Measurements from ENCODE around the gene RFX1.

Gene RFX1

GRCh38 chr19:13995878-13996765 is 10.0 kb downstream of the RFX1 start:
- DNase-seq = no peak

DNA sequence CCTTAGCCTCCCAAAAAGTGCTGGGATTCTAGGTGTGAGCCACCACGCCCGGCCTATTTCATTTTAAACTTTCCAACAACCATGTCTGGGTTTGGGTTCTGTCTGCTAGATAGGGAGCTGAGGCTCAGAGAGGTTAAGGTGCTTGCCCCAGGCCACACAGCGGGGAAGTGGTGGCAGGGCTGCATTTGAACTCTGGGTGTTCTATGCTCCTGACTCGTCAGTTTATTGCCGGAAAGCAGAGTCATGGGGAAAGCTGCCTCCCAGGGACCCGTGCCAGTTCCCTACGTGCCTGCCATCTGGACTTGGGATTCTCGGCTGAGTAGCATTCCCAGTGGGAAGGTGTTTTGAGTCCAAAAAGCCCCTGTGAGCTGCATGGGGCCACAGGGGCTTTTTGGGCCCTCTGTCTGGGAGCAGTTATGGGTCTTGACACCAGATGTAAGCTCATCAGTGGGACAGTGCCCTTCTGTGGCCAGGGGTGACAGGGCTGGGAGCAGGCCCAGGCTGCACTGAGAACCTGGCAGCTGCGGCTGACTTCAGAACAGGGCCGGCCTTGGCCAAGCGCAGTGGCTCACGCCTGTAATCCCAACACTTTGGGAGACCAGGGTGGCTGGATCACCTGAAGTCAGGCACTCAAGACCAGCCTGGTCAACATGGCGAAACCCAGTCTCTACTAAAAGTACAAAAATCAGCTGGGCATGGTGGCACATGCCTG is 10.9 kb downstream of the RFX1 start:
- DNase-seq = no peak

DNA sequence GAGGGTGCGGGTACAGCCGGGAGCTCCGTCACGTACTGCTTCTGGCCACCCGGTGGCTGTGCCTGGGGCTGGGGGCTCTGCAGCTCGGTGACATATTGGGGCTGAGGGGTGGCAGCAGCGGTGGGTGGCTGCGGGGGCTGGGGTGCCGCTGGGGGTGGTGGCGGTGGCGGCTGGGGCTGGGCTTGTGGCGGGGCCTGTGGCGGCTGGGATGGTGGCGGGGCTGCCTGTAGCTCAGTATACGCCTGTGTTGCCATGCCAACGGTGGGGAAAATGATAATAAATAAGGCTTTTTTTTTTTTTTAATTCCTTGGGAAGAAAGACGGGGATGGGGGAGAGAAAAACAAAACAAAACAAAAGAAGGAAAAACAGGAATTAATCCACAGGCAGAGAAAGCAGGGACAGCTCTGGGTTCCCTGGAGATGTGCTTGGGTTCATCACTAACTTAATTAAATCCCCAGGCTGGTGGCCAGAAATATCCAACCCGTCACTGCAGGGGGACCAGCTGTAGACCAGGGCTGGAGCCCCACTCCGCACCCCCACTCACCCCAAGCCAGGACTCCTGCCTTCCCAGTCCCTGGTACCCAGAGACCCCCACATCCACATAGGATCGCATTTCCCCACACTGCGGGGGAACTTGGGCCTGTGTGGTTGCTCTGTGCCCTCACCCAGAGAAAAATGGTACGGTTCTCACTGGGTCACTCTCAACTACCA is 12.4 kb downstream of the RFX1 start:
- DNase-seq = peak; percentile 42

DNA sequence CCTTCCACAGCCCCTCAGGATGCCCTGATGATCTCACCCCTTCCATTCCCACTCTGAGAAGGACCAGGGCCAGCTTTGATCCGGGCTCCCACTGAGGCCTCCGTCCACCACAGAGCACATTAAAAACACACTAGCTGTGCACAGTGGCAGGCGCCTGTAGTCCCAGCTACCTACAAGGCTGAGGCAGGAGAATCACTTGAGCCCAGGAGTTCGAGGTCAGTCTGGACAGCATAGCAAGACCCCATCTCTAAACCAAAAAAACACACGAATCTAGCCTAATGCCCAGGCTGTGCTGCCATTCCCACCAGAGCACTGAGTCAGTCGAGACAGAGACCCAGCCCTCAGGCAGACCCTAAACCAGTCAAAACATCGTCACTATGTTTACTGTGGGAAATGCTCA is 14.1 kb downstream of the RFX1 start:
- no peak for DNase-seq

GRCh38 chr19:13990085-13990484 is 16.0 kb downstream of the RFX1 start:
- DNase-seq = no peak

GRCh38 chr19:13989487-13989886 is 16.6 kb downstream of the RFX1 start:
- no peak for DNase-seq

- no peak for DNase-seq
These were observed 18.8 kb downstream of the RFX1 start for GRCh38 chr19:13987101-13987890.

DNA sequence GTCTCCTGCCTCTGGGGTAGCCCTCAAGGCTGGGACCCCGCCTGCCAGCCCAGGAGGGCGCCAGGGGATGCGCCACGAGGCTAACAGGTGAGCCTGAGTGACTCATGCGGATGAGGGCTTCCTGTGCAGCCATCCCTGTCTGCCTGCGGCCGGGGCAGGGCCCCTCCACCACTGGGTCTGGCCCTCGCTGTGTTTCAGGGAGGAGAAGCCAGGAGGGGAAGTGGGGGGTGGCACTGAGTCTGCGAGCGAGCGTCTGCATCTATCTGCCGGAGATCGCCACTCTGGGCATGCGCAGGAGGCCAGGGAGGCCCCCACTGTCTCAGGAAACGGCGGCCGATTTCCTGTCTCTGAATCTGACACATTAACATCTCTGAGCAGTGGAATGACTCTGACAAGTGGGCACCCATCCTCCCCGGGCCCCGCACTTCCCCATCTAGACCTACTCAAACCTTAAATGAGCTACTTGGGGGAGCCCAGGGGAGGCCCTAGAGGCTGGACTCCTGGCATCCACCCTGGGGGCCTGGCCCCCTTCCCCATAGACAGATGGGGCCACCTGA is 19.7 kb downstream of the RFX1 start:
- peak; percentile 63 for DNase-seq

DNA sequence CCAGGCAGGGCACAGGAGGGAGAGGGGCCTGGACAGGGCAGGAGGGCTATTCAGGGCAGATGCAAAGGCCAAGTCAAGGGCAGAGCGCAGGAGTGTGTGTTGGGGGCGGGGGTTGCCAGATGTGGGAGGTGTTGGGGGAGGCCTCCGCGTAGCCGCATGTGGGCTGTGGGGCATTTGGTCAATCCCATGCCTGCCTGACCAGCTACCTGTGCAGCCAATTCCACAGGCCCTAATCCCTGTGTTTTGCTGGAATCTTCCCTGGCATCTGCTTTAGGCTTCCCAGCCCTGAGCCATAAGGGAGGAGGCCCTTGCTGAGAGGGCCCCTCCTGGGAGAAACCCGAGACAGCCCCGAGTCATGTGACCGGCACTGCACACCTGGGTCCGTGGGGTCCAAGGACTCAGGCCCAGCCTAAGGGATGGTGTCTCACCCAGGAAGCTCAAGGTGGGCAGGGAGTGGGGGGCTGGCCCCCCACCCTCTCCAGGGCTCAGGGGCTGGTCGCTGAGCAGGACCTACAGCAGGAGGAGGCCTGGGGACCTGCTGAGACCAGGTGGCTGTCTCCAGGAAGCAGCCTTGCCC is 20.3 kb downstream of the RFX1 start:
- DNase-seq = no peak

GRCh38 chr19:13984875-13985741 is 21.0 kb downstream of the RFX1 start:
- no peak for DNase-seq

DNA sequence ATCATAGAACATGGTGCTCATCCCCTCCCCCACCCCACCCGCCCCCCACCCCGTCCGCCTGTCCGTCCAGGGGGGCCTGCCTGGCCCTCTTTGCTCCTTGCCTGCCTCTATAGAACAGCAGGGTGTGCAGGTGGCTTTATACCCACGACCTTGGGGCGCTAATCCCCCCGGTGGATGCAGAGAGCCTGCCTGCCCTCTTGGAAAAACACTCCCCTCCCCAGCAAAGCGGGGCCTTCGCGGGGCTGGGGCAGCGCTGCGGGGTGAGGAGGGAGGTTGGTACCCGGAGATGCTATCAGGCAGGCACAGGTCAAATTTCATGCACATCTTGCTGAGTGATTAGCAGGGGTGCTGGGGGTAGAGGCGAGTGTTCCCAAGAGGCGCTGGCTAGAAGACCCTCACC is 21.9 kb downstream of the RFX1 start:
- no peak for DNase-seq

GRCh38 chr19:13983213-13983889 is 22.8 kb downstream of the RFX1 start:
- no peak for DNase-seq

DNA sequence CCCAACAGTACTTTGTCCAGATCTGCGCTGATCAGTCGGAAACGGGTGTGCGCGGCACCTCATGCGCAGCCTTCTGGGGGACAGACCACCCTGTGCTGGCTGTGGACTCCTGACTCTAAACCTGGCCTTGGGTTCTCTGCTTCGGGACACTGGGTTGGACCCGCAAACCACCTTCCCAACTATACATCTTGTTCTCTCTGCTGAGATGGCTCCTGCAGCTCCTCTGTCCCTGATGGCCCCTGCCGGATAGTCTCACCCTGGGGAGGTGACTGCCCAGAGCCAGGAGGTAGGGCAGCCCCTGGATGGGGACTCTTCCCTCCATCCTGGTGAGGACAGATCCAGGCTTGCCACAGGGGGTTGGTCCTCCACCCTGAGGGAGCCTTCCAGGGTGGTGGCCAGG is 23.3 kb downstream of the RFX1 start:
- no peak for DNase-seq

- no peak for DNase-seq
These were observed 24.1 kb downstream of the RFX1 start for GRCh38 chr19:13981988-13982501.

DNA sequence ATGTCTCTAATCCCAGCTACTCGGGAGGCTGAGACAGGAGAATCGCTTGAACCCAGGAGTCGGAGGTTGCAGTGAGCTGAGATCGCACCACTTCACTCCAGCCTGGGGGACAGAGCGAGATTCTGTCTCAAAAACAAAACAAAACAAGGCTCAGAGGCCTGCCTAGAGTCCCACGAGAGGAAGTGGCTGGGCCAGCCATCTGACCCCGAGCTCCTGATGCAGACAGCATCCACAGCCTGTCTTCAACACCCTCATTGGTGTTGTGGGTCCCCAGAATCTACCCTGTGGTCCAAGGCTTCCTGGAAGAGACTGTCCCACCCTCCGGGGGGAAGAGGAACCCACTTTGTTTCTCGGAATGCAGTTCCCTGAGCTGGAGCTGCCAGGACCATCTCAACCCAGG is 24.7 kb downstream of the RFX1 start:
- no peak for DNase-seq

DNA sequence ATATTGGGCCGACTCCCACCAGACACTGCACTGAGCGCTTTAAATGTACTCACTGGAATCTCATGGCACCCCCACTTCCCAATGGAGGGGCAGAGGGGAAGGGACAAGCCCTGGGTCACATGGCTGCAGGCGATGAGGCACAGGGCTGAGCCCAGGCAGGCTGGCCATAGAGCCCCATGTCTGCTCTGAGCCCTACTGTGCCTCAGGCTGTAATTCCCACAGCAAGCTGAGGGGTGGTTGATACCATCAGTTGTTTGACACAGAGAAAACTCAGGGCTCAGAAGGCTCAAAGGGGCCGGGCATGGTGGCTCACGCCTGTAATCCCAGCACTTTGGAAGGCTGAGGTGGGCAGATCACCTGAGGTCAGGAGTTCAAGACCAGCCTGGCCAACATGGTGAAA is 25.1 kb downstream of the RFX1 start:
- no peak for DNase-seq

DNA sequence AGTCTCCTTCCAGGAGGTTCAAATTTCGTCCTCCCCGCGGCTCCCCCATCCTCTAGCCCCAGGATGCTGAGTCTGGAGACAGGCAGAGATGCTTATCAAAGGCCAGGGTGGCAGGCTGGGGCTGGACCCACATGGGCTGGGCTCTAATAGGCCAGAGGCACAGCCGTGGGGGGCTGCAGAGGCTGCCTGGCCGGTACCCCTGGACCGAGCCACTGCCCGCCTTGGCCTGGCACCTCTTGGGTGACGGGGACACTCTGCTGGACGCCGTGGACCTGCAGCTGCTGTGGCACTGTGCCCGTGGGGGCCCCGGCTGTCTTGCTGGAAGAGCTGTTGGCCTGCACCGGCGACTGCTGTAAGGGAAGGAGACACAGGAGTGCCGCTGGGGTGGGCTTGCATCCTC is 25.8 kb downstream of the RFX1 start:
- DNase-seq = no peak

GRCh38 chr19:13979686-13980085 is 26.4 kb downstream of the RFX1 start:
- no peak for DNase-seq

DNA sequence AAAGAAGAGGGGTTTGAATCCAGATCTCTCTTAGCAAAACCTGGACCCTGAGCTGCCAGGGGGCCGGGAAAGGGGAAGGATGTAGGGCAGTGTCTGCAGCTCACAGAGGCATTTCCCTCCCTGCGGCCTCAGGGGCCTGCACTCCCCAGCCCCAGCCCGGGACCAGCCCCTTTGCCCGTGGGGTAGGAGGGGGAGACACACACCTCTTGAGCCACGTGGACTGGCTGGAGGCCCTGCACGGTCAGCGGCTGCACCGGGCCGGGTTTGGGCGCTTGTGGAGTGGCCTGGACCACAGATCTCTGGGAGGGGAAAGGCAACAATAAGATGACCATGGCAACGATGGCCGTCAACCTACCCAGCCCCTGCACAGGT is 26.9 kb downstream of the RFX1 start:
- DNase-seq = peak; percentile 73

Data from eye (tissue), 1 donor.